GM19035 (cell line): Measurements from ENCODE around the gene AWAT1.
"Not testable (repeated sequence)": the region's sequence is repeated elsewhere in the genome, so short reads cannot be mapped to it uniquely, and the experiment has no call there.

Experiments
- ATAC-seq: cut with Tn5 transposase; IDR thresholded peaks from one replicate; pipeline ENCODE4 v1.9.1; 2021; ENCODE audit not compliant: unreplicated experiment

AWAT1 gene

DNA sequence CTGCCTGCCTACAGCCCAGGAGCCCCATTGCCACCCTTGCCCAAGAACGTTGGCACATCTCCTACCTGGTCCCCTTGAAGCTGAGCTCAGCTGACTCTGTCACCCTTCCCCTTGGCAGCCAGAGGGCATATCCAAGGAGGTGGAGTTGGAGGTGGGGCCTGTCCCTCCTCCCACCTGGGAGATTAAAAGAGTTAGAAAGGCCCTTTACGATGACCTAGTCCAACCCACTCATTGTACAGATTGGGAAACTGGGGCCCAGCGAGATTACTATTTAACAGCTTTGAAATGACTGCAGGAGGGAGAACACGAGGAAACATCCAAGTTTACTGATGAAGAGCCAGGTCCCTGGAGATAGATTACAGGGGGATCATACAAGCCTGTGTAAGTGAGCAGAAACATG, 25.6 kb downstream of the AWAT1 start, which contains the start of gene P2RY4:
Gene P2RY4 (minus strand): TSS at position 101 of the 400 bp plus-strand sequence. CDS start 580 bp downstream, outside the sequence.
- ATAC-seq = no peak

DNA sequence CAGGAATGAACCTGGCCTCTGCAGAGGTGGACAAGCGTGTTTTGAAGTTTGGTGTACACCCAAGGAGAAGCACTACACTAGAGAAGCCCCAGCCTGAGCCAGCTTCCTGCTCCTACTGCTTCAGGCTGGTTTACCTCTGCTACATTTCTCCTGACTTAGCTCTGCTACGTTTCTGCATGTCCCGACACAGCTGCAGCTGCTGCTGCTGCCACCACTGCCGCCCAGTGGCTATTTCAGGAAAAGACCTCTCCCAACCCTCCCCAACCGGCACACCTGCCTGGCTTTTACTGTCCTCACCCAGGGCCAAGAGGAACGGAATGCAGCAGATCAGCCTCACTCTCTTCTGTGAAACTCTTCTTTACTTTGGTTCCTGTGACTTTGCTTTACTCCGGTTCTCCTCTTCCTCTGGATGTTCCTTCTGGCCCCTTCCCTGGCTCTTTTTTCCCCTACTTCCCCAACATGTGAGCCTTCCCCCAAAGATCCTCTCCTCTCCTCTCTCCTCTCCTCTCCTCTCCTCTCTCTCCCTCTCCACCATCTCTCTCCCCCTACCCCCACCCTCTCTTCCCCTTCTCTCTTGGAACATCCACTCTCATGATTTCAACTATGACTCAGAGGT, 28.6 kb downstream of the AWAT1 start:
- no peak for ATAC-seq

DNA sequence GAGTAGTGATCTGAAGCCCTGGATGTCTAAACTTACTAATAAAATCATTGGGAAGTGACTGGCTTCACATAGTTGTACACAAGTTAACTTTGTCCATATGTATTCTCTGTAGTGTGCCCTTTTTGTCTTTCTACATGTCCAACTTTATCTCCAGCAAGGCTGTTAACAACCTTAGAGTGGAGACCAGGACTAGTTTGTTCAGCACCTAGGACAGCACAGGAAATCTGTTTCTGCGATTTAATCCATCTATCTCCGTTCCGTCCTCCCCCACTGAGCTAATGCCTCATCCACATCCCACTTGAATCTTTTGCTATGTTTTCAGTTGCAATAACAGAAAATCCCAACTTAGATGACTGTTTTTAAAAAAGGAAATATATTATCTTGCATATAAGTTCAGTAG, 30.3 kb downstream of the AWAT1 start:
- ATAC-seq = no peak

DNA sequence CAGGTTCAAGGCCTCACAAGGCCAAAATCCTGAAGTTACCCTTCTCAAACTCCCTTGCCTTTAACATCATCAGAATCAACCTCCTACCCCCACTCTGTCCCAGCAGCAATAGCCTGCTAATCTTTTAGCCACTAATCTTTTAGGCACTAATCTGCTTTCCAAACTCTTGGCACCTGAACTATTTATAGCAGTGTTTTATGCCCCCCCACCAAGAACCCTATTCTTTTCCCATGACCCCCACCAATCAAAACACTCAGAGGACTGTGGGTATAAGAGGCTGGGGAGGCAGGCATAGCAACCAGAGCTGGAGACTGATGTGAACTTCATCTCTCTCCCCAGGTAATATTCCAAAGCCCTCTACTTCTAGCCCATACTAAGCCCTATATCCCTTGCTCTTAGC, 33.6 kb downstream of the AWAT1 start, which contains the start of gene ARR3:
Gene ARR3 (plus strand): TSS at position 301 of the 400 bp plus-strand sequence. CDS start 1,052 bp downstream, outside the sequence.
- ATAC-seq = no peak

DNA sequence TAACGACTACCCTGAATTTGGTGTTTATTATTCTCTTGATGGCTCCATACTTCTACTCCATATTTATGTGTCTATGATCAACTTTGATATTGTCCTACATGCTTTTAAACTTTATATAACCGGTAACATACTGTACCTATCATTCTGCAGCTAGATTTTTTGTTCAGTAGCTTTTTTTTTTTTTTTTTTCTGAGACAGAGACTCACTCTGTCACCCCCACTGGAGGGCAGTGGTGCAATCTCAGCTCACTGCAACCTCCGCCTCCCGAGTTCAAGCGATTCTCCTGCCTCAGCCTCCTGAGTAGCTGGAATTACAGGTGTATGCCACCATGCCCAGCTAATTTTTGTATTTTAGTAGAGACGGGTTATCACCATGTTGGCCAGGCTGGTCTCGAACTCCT, 39.6 kb downstream of the AWAT1 start:
- not testable (repeated sequence) for ATAC-seq

DNA sequence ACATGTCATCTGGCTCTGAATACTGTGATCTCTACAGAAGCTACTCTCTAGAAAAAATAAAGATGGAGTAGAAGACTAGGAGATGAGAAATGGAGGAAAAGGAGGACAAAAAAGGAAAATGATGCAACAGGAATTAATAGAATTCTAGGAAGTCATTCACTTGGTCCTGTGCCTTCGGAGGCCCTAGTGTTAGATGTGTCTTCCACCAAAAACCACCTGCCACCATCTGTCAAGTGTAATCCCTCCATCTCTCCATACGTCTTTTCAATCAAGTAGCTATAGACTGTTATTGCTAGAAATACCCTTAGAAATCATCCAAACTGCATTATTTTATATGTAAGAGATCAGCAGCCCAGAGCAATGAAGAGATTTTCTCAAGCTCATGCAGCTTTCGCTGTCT, 44.6 kb downstream of the AWAT1 start:
- ATAC-seq = no peak

DNA sequence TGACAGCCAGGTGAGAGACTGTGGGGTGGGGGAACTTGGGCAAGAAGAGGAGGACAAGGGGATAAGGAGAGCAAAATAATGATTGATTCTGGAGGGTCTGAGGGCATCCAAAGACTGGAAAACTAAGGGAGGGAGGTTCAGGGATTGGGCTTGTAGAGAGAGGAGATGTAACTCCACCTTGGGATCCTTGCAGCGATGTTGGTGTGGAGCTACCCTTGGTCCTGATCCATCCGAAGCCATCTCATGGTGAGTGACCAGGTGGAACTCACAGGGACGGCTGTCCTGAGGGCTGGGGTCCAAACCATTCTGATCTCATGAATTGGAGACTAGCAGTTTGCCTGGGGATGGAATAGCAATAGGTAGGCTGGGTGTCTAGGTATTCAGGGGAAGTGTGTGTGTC, 46.1 kb downstream of the AWAT1 start:
- ATAC-seq = no peak

DNA sequence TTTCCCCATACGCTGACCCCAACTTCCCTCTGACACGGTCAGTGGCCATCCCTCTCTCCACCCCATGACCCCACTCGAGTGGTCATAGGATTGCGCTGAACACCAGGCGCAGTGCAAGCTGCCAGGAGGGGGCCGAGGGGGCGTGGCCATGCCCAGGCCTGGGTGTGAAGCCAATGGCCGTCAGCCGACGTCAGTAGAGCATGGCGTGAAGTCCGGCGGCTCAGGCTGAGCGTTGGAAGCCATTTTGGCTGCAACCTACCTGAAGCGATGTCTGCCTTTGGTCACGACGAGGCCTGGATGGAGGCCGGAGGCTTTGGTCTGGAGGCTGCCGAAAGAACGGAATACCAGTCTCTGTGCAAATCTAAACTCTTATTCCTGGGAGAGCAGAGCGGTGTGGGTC, 47.5 kb downstream of the AWAT1 start, which contains the start of gene RAB41:
Gene RAB41 (plus strand): TSS at position 222 of the 400 bp plus-strand sequence. CDS start 46 bp downstream, at position 268.
- no peak for ATAC-seq

DNA sequence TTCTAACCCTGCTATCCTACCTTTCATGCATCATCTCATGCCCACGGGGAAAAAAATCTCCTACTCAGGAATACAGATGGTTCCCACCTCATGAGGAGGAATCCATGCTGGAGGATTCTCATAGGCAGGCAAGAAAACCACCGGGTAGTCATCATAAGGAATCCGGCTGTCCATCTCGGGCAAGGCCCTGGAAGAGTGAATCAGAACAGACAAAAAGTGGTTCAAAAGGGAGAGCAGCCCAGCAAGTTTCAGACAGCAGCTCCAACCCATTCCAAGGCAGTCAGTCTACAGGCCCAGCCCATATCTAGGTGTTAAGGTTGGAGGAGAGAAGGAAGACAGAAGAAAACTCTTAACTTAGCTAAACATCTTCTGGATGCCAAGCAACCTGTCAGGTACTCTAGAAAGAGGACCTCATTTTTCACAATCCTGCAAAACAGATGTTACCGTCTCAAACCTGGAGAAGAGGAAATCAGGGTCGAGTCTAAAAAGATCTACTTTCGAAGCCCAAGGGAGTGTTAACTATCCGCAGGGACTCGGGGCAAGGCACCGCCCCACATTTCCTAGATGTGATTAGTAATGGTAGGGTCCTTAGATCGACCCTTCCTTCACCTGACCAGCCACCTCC, 54.8 kb downstream of the AWAT1 start:
- no peak for ATAC-seq
